Choroid plexus epithelial cell (primary cell): ENCODE data around the gene YPEL4.

Experiments used
- DNase-seq: peaks from one replicate; pipeline ENCODE4 v3.0.0-alpha.2; 2010; ENCODE audit warnings: low read depth
- H3K4me3 ChIP-seq: 2 replicates; pipeline ENCODE4 v1.5.1; 2011; ENCODE audit warnings: low read depth, mild to moderate bottlenecking, control low read depth, low read length, moderate library complexity
- CTCF ChIP-seq: conservative IDR thresholded peaks from 2 replicates; pipeline ENCODE4 v1.5.1; 2011; ENCODE audit warnings: low read depth, mild to moderate bottlenecking, control low read depth, inconsistent platforms, low read length, moderate library complexity

Gene YPEL4

GRCh38 chr11:57599381-57599780 is 50.3 kb downstream of the YPEL4 start:
- TF ChIP-seq CTCF: no peak
- peak overlapping the region; percentile 67 for H3K4me3 ChIP-seq
- DNase-seq: peak; percentile 16

GRCh38 chr11:57598831-57599155 is 50.9 kb downstream of the YPEL4 start:
- TF ChIP-seq CTCF: no peak
- DNase-seq: peak; percentile 55
- H3K4me3 ChIP-seq: peak overlapping the region; percentile 67

- peak; percentile 69 for DNase-seq
- no peak for TF ChIP-seq CTCF
- H3K4me3 ChIP-seq: peak overlapping the region; percentile 67
These were observed 51.5 kb downstream of the YPEL4 start for GRCh38 chr11:57597916-57598830.

GRCh38 chr11:57597461-57597915 is 52.2 kb downstream of the YPEL4 start, which contains the start of gene SERPING1:
Gene SERPING1 (plus strand): TSS chr11:57597685. CDS start chr11:57598271, 586 bp downstream.
- H3K4me3 ChIP-seq: peak within 1 kb of the TSS; percentile 67
- TF ChIP-seq CTCF: no peak
- DNase-seq: peak; percentile 23

GRCh38 chr11:57596266-57596885 is 53.3 kb downstream of the YPEL4 start:
- DNase-seq: no peak
- H3K4me3 ChIP-seq: no peak overlapping the region
- TF ChIP-seq CTCF: no peak
